Peyer's patch (tissue), 4 donors: Measurements from ENCODE around the gene OSBPL9.

Experiments used
- POLR2A ChIP-seq, 2 donors: fragments of 450-650 bp; IDR thresholded peaks; one replicate each; pipeline ENCODE4 v1.5.1; 2017; ENCODE audit warnings: antibody characterized with exemption in 2 of 2, mild to moderate bottlenecking in 2 of 2, moderate library complexity in 2 of 2
- TF ChIP-seq, protein P1 (sequence below), 6 experiments: fragments of 450-650 bp in 4 of 6; fragments of 200-600 bp in 2 of 6; sonication (generic) in 1 of 6; IDR thresholded peaks; one replicate each; pipeline ENCODE4 v1.5.1; 2017 to 2019; ENCODE audit warnings: antibody characterized with exemption in 6 of 6, mild to moderate bottlenecking in 3 of 6, moderate library complexity in 1 of 6

DNA sequence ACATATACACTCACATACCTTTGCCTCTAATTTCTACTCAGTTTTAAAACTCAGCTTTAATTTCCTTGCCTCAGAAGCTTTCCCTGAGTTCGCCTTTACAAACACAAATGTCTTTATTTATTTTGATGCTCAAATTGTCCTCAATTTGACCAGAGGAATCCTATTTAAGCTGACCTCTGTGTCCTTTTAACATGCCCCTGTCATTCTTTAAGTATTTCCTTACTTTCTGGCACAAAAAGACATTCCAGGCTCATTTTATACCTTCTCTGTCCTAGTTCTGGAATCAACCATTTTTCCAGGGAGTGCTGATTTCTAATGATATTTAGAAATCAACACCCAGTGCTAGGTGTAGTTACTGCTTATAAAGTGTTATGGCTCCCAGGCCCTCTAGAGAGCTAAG is 82.5 kb downstream of the OSBPL9 start:
- TF ChIP-seq, protein P1, sequence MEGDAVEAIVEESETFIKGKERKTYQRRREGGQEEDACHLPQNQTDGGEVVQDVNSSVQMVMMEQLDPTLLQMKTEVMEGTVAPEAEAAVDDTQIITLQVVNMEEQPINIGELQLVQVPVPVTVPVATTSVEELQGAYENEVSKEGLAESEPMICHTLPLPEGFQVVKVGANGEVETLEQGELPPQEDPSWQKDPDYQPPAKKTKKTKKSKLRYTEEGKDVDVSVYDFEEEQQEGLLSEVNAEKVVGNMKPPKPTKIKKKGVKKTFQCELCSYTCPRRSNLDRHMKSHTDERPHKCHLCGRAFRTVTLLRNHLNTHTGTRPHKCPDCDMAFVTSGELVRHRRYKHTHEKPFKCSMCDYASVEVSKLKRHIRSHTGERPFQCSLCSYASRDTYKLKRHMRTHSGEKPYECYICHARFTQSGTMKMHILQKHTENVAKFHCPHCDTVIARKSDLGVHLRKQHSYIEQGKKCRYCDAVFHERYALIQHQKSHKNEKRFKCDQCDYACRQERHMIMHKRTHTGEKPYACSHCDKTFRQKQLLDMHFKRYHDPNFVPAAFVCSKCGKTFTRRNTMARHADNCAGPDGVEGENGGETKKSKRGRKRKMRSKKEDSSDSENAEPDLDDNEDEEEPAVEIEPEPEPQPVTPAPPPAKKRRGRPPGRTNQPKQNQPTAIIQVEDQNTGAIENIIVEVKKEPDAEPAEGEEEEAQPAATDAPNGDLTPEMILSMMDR (IDR thresholded peaks at IDR 0.05), result no peak
- no peak for TF ChIP-seq POLR2A (IDR thresholded peaks at IDR 0.05)
